GM18909 (cell line): ENCODE measurements around the gene DENND11.
"Not testable (repeated sequence)": the region's sequence is repeated elsewhere in the genome, so short reads cannot be mapped to it uniquely, and the experiment has no call there.

ENCODE experiments used
- ATAC-seq: cut with Tn5 transposase; IDR thresholded peaks from one replicate; pipeline ENCODE4 v1.9.1; 2021; ENCODE audit warnings: mild to moderate bottlenecking; ENCODE audit not compliant: unreplicated experiment, poor library complexity

The DENND11 gene

GRCh38 chr7:141709318-141709717, 7.4 kb upstream of the DENND11 start:
- ATAC-seq = no peak

GRCh38 chr7:141708351-141708750, 6.4 kb upstream of the DENND11 start, which contains the start of gene WEE2:
Gene WEE2 (plus strand): TSS chr7:141708353. CDS start chr7:141708759, 406 bp downstream.
- ATAC-seq = no peak

- no peak for ATAC-seq
Observed at GRCh38 chr7:141706239-141707064, 4.5 kb upstream of the DENND11 start.

- no peak for ATAC-seq
Observed at GRCh38 chr7:141704741-141705140, 2.8 kb upstream of the DENND11 start.

GRCh38 chr7:141704112-141704511, 2.1 kb upstream of the DENND11 start:
- no peak for ATAC-seq

- ATAC-seq = no peak
Observed at GRCh38 chr7:141702892-141703291, 926 bp upstream of the DENND11 start.

GRCh38 chr7:141701489-141702046, 398 bp downstream of the DENND11 start:
- peak; percentile 77 for ATAC-seq

GRCh38 chr7:141700848-141701371, 1.1 kb downstream of the DENND11 start:
- ATAC-seq = peak; percentile 18

- ATAC-seq = no peak
Observed at GRCh38 chr7:141700296-141700847, 1.6 kb downstream of the DENND11 start.

- no peak for ATAC-seq
Observed at GRCh38 chr7:141699860-141700259, 2.1 kb downstream of the DENND11 start.

GRCh38 chr7:141698247-141699015, 3.5 kb downstream of the DENND11 start:
- ATAC-seq = no peak

GRCh38 chr7:141697211-141697871, 4.6 kb downstream of the DENND11 start:
- ATAC-seq = no peak

GRCh38 chr7:141696348-141696747, 5.6 kb downstream of the DENND11 start:
- ATAC-seq = no peak

GRCh38 chr7:141695803-141696289, 6.1 kb downstream of the DENND11 start:
- ATAC-seq = peak; percentile 47

GRCh38 chr7:141693082-141693481, 8.9 kb downstream of the DENND11 start:
- no peak for ATAC-seq

- no peak for ATAC-seq
Observed at GRCh38 chr7:141691961-141692360, 10.0 kb downstream of the DENND11 start.

- no peak for ATAC-seq
Observed at GRCh38 chr7:141691540-141691939, 10.4 kb downstream of the DENND11 start.

- not testable (repeated sequence) for ATAC-seq
Observed at GRCh38 chr7:141689072-141689825, 12.7 kb downstream of the DENND11 start.

GRCh38 chr7:141688043-141688442, 13.9 kb downstream of the DENND11 start:
- no peak for ATAC-seq
